Ovary (tissue), 9 donors: ENCODE data around the gene MED1. TPM values are rescaled to one million over a fixed set of nuclear protein-coding genes. Genes with fewer than 3 reads are reported as not detected.

ENCODE experiments used
- DNase-seq, 5 donors: peaks; one replicate each; pipeline ENCODE4 v3.0.0-alpha.2; 2019 to 2020
- H3K27ac ChIP-seq, 2 donors: fragments of 200-600 bp; one replicate each; pipeline versions ENCODE4 v1.5.1 to v1.8.0; 2019 to 2022
- H3K27me3 ChIP-seq: fragments of 200-600 bp; one replicate; pipeline ENCODE4 v1.8.0; 2022
- H3K36me3 ChIP-seq: fragments of 200-600 bp; sonication (generic); one replicate; pipeline ENCODE4 v1.5.1; 2019
- H3K4me1 ChIP-seq: one replicate; pipeline ENCODE4 v1.8.1; 2013; ENCODE audit warnings: mild to moderate bottlenecking, moderate library complexity; ENCODE audit not compliant: insufficient read depth
- H3K4me3 ChIP-seq: fragments of 200-600 bp; sonication (generic); one replicate; pipeline ENCODE4 v1.5.1; 2017
- H3K9me3 ChIP-seq, 2 donors: fragments of 200-600 bp in 1 of 2; sonication (generic) in 1 of 2; one replicate each; pipeline versions ENCODE4 v1.5.1 to v1.8.1; 2013 to 2019; ENCODE audit warnings: mild to moderate bottlenecking in 1 of 2, moderate library complexity in 1 of 2
- EP300 ChIP-seq: sonication (generic); formaldehyde crosslinking; IDR thresholded peaks from one replicate; pipeline ENCODE4 v1.6.1; 2017; ENCODE audit warnings: antibody characterized with exemption
- POLR2A ChIP-seq: fragments of 450-650 bp; IDR thresholded peaks from one replicate; pipeline ENCODE4 v1.6.1; 2017; ENCODE audit warnings: antibody characterized with exemption, mild to moderate bottlenecking, moderate library complexity
- WGBS, 3 donors: extraction: QIAGEN DNeasy Blood & Tissue Kit in 1 of 3; methylation state at CpG; one replicate each; pipeline versions ENCODE4 v1.1.5 to v1.1.7; 2013 to 2017; 5-methylcytosine and 5-hydroxymethylcytosine counted together
- intact Hi-C, 4 donors: fragments of 100-400 bp; cut with DNase I; formaldehyde crosslinking; loops; one replicate each; pipeline versions ENCODE4 v1.11.0 to v1.15.1; 2022 to 2023
- polyA plus RNA-seq, 2 donors: library from polyadenylated mRNA; stranded (reverse); fragments of 200-250 nt in 1 of 2; fragments of 350-450 nt in 1 of 2; fragmentation: Illumina TruSeq in 1 of 2; extraction: RNeasy Lipid Tissue Mini Kit (QIAGEN cat#74804) in 1 of 2; gene quantifications; one replicate each; pipeline ENCODE4 v1.2.3, GENCODE V29; 2013 to 2014
- total RNA-seq, 7 donors: library from RNA; depleted of rRNA in 2 of 7; stranded (reverse); fragments of >200 nt in 2 of 7; fragmentation: NEBNext Ultra II Directional in 3 of 7; extraction: Animal tissue kit (Norgen Biotek cat#: 25700) in 3 of 7; gene quantifications; one replicate each; pipeline versions ENCODE4 v1.1.0 to v1.2.4, GENCODE V29; 2016 to 2023
- TF ChIP-seq, protein P1 (sequence below), 3 donors: fragments of 450-650 bp in 2 of 3; fragments of 200-600 bp in 1 of 3; IDR thresholded peaks; one replicate each; pipeline versions ENCODE4 v1.5.1 to v1.8.0; 2016 to 2022; ENCODE audit warnings: antibody characterized with exemption in 3 of 3, mild to moderate bottlenecking in 1 of 3
- donor health status: DM: no; HTN: no; CAD: no; lungs with moderate emphysema.
- donor health status: DM: no; HTN: no; CAD: no.
- donor health status: Bipolar disorder and iron deficiency.
- donor health status: DM: yes; HTN: yes; CAD: no.
- donor health status: DM: no; HTN: no; CAD: no.
- donor health status: DM: yes; HTN: yes; CAD: no.

The MED1 gene
- total and polyA plus RNA-seq, 9 donors: 11.0 to 43.7 (median 33.8) TPM

DNA sequence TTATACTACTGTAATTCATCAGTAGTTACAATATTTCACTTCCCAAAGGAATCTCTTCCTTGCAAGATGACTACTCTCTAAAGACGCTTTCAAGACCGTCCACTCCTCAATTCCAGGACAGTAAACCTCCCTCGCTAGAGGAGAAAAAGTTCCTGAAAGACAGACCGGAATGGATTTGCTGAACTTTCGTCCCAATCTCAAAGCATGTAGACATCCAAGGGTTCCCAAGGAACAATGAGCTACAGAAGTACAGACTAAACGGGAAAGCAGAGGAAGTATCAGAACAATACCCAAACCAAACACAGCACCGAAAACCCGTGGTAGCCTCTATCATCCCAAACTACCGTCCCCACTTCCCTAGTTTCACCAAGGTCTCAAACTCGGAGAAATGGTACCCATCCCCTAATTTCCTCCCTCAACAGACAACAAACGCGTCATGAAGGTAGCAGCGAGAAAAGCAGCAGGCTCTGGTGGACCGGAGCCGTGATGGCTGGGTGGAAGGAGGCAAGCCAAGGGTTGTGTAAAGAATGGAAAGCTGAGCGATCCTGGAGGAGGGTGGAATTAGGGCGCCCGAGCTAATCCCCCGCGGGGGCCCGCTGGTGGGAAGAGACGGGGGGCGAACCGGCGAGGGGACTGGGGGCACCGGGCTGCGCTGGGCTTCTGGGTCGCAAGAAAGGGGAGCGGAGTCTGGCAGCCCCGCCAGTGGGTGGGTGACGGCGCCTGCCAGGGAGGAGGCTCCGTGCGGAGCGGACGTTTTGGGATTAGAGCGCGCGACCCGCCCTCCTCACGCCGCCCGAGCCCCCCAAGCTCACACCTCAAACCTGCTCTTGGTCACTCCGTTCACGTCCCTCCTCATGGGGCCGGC is 50.3 kb downstream of the MED1 start:
- no peaks in the 10 kb centered on the region for H3K27me3 ChIP-seq
- TF ChIP-seq POLR2A: no peak
- TF ChIP-seq, protein P1, sequence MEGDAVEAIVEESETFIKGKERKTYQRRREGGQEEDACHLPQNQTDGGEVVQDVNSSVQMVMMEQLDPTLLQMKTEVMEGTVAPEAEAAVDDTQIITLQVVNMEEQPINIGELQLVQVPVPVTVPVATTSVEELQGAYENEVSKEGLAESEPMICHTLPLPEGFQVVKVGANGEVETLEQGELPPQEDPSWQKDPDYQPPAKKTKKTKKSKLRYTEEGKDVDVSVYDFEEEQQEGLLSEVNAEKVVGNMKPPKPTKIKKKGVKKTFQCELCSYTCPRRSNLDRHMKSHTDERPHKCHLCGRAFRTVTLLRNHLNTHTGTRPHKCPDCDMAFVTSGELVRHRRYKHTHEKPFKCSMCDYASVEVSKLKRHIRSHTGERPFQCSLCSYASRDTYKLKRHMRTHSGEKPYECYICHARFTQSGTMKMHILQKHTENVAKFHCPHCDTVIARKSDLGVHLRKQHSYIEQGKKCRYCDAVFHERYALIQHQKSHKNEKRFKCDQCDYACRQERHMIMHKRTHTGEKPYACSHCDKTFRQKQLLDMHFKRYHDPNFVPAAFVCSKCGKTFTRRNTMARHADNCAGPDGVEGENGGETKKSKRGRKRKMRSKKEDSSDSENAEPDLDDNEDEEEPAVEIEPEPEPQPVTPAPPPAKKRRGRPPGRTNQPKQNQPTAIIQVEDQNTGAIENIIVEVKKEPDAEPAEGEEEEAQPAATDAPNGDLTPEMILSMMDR (IDR thresholded peaks at IDR 0.05): no peak
- peak in 2 of 5 donors; percentile 20 to 24 for DNase-seq
- H3K9me3 ChIP-seq: no peaks in the 10 kb centered on the region
- peak overlapping the region; percentile 99 for H3K4me3 ChIP-seq
- 0 to 1% (median 1%) methylated on average over 38 to 46 of the region's 46 CpGs for WGBS, 3 donors
- H3K27ac ChIP-seq: peak overlapping the region; percentile 86 to 89
- no peaks in the 10 kb centered on the region for H3K36me3 ChIP-seq
- intact Hi-C loops: no loop called here
- H3K4me1 ChIP-seq: peaks cover 1% of the 10 kb centered on the region

DNA sequence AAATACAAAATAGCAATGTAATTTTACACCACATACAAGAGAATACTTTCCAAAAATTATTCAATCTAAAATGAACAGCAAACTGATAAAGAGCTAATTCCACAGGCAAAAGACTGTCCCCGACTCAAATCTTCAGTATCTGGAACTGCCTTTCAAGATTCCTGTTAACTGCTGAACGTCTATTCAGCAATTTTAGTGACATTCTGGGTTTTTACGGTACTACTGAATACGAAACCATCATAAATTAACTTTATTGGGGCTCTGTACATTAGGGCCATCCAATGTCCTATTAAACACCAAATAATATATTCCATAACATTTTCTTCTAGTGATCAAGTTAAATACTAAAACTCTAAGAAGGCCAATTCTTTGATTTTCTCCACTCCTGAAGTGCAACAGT is 51.3 kb downstream of the MED1 start:
- intact Hi-C loops: no loop called here
- no peak for DNase-seq
- no peaks in the 10 kb centered on the region for H3K9me3 ChIP-seq
- peak overlapping the region; percentile 99 for H3K4me3 ChIP-seq
- TF ChIP-seq, protein P1 (IDR thresholded peaks at IDR 0.05): no peak
- TF ChIP-seq EP300 (no peak), POLR2A (no peak)
- H3K4me1 ChIP-seq: peaks cover 1% of the 10 kb centered on the region
- H3K27ac ChIP-seq: no peak overlapping the region
- H3K36me3 ChIP-seq: no peaks in the 10 kb centered on the region
- WGBS, 3 donors: 56 to 58% (median 57%) methylated on average over 4 of the region's 4 CpGs
- no peaks in the 10 kb centered on the region for H3K27me3 ChIP-seq

DNA sequence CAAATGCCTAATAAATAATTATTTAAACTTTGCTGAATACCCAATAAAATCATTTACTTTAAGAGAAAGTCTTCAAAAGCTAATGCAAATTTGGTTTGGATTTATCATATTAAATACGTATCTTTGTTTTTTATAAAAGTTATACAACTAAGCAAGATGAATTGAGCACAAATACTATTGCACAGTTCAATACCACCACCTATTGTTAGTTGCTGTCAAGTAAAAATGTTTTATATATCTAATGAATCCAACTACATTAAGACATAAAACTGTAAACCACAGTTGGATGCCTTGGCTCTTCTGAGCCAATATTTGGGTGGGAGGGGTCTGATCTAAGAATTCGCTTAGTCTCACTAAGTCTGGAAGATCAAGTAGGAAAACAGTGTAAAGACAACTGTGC is 57.3 kb downstream of the MED1 start:
- H3K27ac ChIP-seq: no peak overlapping the region
- no peak for DNase-seq
- H3K9me3 ChIP-seq: no peaks in the 10 kb centered on the region
- 12 to 23% (median 19%) methylated on average over 2 of the region's 2 CpGs for WGBS, 3 donors
- H3K27me3 ChIP-seq: no peaks in the 10 kb centered on the region
- TF ChIP-seq, protein P1 (IDR thresholded peaks at IDR 0.05): no peak
- no peak for TF ChIP-seq POLR2A
- TF ChIP-seq EP300: no peak
- H3K4me3 ChIP-seq: no peak overlapping the region
- H3K36me3 ChIP-seq: no peaks in the 10 kb centered on the region
- intact Hi-C loops: no loop called here
- H3K4me1 ChIP-seq: no peaks in the 10 kb centered on the region

DNA sequence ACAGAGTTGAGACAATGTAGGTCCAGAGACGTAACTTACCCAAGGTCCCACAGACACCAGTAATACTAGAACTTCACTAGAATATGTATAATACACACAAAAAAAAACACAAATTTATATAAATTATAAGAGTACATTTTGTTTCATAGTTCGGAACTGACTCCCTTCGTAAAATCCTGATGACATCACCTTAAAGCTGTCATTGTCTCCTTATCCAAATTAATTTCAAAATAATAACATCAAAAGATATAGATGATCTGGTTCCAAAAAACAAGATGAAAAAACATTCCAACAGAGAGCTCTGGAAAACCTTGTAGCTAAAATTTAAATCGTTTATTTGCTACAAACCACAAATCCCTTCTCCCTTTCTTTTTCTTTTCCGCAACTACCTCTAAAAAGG is 59.6 kb downstream of the MED1 start:
- H3K27ac ChIP-seq: no peak overlapping the region
- no peaks in the 10 kb centered on the region for H3K27me3 ChIP-seq
- intact Hi-C loops: no loop called here
- TF ChIP-seq, protein P1 (IDR thresholded peaks at IDR 0.05): no peak
- TF ChIP-seq POLR2A (no peak), EP300 (no peak)
- H3K4me1 ChIP-seq: no peaks in the 10 kb centered on the region
- no peak overlapping the region for H3K4me3 ChIP-seq
- 79 to 81% (median 81%) methylated on average over 5 of the region's 5 CpGs for WGBS, 3 donors
- H3K9me3 ChIP-seq: no peaks in the 10 kb centered on the region
- H3K36me3 ChIP-seq: no peaks in the 10 kb centered on the region
- DNase-seq: no peak
